ENCODE data around the gene SMIM14.

GRCh38 chr4:39521253-39521919 is 117.3 kb downstream of the SMIM14 start:
- no peak for TF ChIP-seq CTCF (IDR thresholded peaks at IDR 0.05)
- no peak for TF ChIP-seq POLR2A (IDR thresholded peaks at IDR 0.05)
- no peak for TF ChIP-seq POLR2AphosphoS5 (IDR thresholded peaks at IDR 0.05; ENCODE audit: insufficient read depth in 1 of 2, low read depth in 1 of 2)
